HG02938 (cell line): ENCODE data around the gene LRMDA.

ENCODE experiments used
- ATAC-seq: cut with Tn5 transposase; IDR thresholded peaks from one replicate; pipeline ENCODE4 v1.9.1; 2021; ENCODE audit warnings: mild to moderate bottlenecking, moderate library complexity; ENCODE audit not compliant: unreplicated experiment

LRMDA gene

DNA sequence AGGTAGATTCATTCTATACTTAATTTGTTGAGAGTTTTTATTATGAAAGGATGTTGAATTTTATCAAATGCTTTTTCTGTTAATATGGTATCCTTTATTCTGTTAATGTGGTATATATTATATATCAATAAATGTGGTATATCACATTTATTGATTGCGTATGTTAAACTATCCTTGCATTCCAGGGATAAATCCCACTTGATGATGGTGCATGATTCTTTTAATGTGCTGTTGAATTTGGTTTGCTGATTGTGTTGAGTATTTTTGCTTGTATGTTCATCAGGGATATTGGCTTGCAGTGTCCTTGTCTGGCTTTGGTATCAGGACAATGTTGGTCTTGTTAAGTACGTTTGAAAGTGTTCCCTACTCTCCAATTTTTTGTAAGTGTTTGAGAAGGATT is 11.9 kb downstream of the LRMDA start:
- no peak for ATAC-seq

DNA sequence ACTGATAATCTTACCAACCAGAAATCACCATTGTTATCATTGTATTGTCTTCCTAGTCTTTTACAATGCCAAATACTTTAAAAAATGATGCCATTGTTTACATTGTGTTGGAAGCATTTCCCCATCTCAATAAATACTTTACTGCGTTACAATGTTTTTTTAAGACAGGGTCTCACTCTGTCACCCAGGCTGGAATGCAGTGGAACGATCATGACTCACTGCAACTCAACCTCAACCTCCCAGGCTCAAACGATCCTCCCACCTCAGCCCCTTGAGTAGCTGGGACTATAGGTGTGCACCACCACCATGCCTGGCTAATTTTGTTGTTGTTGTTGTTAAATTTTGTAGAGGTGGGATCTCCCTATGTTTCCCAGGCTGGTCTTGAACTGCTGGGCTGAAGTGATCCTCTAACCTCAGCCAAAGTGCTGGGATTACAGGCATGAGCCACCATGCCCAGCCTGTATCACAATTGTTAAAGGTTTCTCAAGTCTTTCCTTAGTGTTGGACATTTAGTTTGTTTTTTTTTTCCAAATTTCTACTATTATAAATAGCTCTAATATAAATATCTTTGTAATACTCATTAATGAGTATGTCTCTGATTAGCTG is 13.5 kb downstream of the LRMDA start:
- ATAC-seq = no peak

DNA sequence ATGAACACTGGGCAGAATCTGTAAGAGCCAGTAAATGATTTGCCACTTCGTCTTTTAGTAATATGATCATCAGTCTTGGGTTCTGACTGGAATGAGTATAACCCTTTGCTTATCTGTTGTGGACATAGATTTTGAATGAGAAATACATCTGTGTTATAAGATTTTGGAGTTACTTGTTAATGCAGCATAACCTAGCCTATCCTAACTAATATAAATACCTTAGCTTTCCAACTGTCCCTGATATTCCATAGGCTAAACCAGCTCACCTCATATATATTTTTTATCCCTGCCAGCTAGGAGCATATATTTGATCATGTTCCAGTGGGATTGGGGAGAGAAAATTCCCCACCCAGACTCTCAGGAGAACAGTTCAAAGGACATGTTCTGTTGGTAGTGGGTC is 15.1 kb downstream of the LRMDA start:
- no peak for ATAC-seq

DNA sequence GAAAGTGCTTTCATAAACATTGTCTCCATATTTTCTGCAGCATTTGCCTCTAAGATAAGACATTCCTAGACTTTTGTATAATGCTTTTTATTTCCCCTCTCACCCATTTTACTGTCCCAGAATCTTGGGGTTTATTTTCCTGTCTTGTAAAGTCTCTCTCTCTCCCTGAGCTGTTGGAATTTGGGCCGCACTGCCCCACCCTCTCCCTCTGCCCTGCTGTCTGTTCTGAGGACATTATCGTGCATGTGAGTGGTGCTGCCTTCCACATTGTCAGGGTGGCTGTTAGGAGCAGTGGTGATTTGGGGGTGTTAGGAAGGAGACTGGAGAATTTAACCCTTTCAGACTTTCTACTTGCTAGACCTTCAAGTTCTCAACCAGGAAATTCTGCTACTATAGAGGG is 16.7 kb downstream of the LRMDA start:
- no peak for ATAC-seq

DNA sequence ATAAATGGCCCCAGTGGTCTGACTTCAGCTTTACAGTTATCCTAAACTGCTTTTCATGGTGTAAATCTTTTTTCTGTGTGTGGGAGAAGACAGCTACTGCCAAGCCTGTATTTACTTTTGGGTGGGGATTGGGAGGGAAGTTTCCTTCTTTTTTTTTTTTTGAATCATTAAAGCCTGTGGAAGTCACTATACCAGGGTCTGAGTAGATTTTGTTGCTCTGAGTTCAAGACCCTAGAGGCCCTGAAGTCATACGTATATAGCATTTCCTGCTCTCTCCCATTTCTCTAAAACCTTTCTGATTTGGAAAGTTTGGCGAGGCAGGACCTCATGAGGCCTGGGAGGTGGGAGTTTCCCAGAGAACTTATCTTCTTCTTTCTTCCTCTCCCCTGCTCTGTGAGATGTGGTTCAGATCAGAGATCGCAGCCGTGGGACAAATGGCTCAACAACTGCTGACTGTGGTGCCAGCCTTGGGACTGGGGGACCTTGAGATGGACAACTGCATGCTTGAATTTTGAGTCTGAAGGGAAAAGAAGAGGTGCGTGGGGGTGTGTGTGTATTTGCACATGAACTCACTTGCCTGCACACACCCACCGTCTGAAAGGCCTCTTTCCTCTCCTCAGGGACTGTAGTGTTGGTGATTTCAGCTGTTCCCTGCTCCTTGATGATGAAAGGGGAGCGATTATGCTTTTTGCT is 18.1 kb downstream of the LRMDA start:
- ATAC-seq = no peak

GRCh38 chr10:75450075-75450445 is 18.6 kb downstream of the LRMDA start:
- ATAC-seq = no peak

GRCh38 chr10:75450644-75451640 is 19.5 kb downstream of the LRMDA start:
- ATAC-seq = no peak

GRCh38 chr10:75451831-75452230 is 20.4 kb downstream of the LRMDA start:
- ATAC-seq = no peak

GRCh38 chr10:75452997-75453396 is 21.6 kb downstream of the LRMDA start:
- no peak for ATAC-seq

DNA sequence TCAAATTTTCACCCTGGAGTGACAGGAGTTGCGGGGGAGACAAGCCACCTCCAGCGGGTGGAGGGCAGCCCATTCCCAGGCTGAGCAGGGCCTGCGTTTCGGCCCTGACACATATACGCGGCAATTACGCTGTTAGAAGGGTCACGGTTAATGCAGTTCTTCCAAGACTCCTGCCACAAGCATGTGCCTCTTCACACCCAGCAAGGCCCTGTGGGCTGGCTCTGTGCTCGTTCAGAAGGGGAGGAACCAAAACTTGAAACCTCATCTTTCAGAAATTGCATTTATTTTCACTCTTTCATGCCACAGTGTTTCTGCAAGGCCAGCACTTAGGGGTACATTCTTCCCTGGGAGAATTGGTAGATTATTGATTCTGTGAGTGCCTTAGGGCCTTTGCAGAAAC is 24.7 kb downstream of the LRMDA start:
- no peak for ATAC-seq

- ATAC-seq = no peak
These were observed 28.6 kb downstream of the LRMDA start for GRCh38 chr10:75460059-75460458.

DNA sequence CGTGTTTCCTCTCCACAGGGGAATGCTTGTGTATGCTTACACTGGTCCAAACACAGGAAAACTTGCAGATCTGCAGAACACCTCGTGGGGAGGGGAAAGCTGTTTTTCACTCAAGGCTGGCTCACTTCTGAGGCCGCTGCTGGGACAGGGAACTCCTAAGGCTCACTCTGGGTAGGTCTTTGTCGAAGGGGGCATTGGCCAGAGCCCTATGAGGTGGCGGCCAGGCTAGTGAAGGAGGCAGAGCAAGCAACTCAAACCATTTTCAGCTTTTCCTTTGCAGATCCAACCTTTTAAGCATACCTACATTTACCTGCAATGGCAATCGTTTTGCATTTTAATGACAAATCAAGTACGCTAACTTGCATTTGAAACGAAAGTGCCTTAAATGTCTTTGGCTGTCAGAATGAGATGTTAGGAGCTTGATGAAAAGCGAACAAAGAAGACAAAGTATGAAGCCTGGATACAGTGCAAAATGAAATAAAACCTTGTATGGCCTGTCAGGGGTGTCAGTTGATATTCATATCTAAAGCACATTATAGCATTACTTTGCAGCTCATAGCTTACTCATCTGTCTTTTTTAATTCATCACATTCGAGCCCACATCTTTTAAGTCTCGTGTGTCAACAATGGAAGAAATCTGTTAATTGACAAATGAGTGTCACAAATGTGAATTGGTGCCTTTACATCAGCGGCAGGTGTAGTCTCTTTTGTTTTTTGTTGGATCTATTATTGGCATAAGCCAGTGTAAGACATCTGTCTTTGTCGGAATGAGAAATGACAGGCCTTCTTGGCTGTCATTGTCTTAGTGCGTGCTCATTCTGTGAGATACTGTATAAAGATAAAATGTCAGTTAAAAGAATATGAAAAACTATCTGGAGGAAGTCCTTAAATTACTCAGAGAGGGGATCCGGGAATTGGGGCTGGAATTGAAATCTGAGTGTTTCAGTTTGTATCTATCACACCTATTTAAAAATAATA is 30.5 kb downstream of the LRMDA start:
- no peak for ATAC-seq

DNA sequence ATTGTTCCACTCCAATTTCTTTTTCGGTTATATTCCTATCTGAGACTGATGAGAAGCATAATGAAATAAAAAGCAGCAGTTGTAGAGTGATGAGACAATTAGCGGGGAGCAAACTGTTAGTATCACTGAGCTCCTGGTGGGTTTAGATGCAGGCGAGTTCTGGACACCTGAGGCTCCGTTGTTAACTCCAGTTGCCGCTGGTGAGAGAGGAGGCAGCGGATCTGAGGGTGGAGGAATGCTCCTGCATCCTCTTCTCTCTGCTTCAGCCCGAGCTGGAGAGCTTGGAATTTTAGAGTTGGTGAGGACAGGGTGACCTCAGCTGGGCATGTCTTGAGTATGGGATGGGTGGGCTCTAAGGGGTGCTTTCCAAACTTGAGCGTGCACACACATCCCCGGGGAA is 31.4 kb downstream of the LRMDA start:
- no peak for ATAC-seq

GRCh38 chr10:75464478-75465449 is 33.3 kb downstream of the LRMDA start:
- ATAC-seq = no peak

GRCh38 chr10:75465450-75465827 is 34.0 kb downstream of the LRMDA start:
- ATAC-seq = no peak

- no peak for ATAC-seq
These were observed 34.6 kb downstream of the LRMDA start for GRCh38 chr10:75466001-75466400.

- no peak for ATAC-seq
These were observed 35.5 kb downstream of the LRMDA start for GRCh38 chr10:75466886-75467285.

- no peak for ATAC-seq
These were observed 37.2 kb downstream of the LRMDA start for GRCh38 chr10:75468612-75469005.

DNA sequence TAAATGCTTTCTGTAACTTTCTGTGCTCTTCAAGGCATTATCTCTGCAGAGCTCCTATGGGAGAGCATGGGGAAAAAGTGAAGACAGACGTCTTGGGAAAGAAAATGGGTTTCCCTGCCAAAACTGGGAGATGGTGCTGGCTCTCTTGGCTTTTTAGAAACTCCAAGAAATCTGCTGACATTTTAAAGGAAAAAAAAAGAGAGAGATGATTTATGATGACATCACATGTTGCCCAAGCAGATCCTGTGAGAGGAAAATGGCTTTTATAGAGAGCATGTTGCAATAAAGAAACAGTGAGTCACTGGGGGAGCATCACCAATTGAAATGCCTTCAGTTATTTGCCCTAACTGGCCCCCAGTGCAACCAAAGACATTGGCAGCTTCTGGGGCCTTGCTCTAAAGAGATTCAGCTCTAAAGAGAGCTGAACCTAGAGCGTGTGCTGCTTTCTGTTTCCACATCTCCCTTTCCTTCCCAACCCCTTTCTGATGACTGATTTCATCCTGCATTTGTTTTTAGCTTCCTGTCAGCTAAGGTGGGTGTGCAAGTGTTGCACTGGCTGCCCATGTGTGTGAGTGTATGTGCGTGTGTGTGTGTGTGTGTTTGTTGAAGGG is 37.7 kb downstream of the LRMDA start:
- no peak for ATAC-seq
